NOMO-1 (cell line): ENCODE data around the gene ZNF518B.

ENCODE experiments used
- DNase-seq, 2 experiments: peaks; one replicate each; lab custom pipeline; 2025; ENCODE audit not compliant: unreplicated experiment in 2 of 2; lab: John Stamatoyannopoulos, UW

ZNF518B gene

GRCh38 chr4:10457255-10457801 lies at the start of gene ZNF518B:
Gene ZNF518B (minus strand): TSS chr4:10457426. CDS start chr4:10446328, 11,098 bp downstream.
- peak; percentile 16 to 27 for DNase-seq

GRCh38 chr4:10506077-10506476 lies 48.9 kb upstream of the ZNF518B start:
- DNase-seq, result peak in 1 of 2 experiments; percentile 8

GRCh38 chr4:10504570-10505179 lies 47.4 kb upstream of the ZNF518B start:
- DNase-seq, result no peak

- DNase-seq, result no peak
Observed at GRCh38 chr4:10502717-10503116, 45.5 kb upstream of the ZNF518B start.

GRCh38 chr4:10500776-10501175 lies 43.5 kb upstream of the ZNF518B start:
- no peak for DNase-seq

- no peak for DNase-seq
Observed at GRCh38 chr4:10496200-10496599, 39.0 kb upstream of the ZNF518B start.

- DNase-seq, result no peak
Observed at GRCh38 chr4:10495651-10496050, 38.4 kb upstream of the ZNF518B start.

- no peak for DNase-seq
Observed at GRCh38 chr4:10492464-10492863, 35.2 kb upstream of the ZNF518B start.

- no peak for DNase-seq
Observed at GRCh38 chr4:10491401-10491800, 34.2 kb upstream of the ZNF518B start.

- no peak for DNase-seq
Observed at GRCh38 chr4:10490996-10491395, 33.8 kb upstream of the ZNF518B start.

- no peak for DNase-seq
Observed at GRCh38 chr4:10482913-10483312, 25.7 kb upstream of the ZNF518B start.

- no peak for DNase-seq
Observed at GRCh38 chr4:10480616-10481015, 23.4 kb upstream of the ZNF518B start.

- DNase-seq, result no peak
Observed at GRCh38 chr4:10478621-10479020, 21.4 kb upstream of the ZNF518B start.

GRCh38 chr4:10470505-10470904 lies 13.3 kb upstream of the ZNF518B start:
- no peak for DNase-seq

- DNase-seq, result no peak
Observed at GRCh38 chr4:10466161-10466560, 8.9 kb upstream of the ZNF518B start.

- DNase-seq, result no peak
Observed at GRCh38 chr4:10462876-10463275, 5.7 kb upstream of the ZNF518B start.

GRCh38 chr4:10461850-10462400 lies 4.7 kb upstream of the ZNF518B start:
- DNase-seq, result no peak

- peak; percentile 31 to 72 for DNase-seq
Observed at GRCh38 chr4:10461091-10461849, 4.0 kb upstream of the ZNF518B start.

- no peak for DNase-seq
Observed at GRCh38 chr4:10460313-10461047, 3.3 kb upstream of the ZNF518B start.

GRCh38 chr4:10459305-10459704 lies 2.1 kb upstream of the ZNF518B start:
- DNase-seq, result no peak

GRCh38 chr4:10458177-10458576 lies 951 bp upstream of the ZNF518B start:
- DNase-seq, result no peak
